Activated CD4-positive, alpha-beta T cell treated with anti-CD3 and anti-CD28 coated beads, Interleukin-2, amount 10 ng/mL, durations not matched to agents 7 days and 5 days (primary cell): ENCODE data around the gene ABHD16A. TPM values are rescaled to one million over a fixed set of nuclear protein-coding genes. Genes with fewer than 3 reads are reported as not detected.
A peak's percentile ranks its signal among the peaks of the same experiment; 100 is the strongest.

Experiments
- CTCF ChIA-PET: fragments of 350-600 bp; sonication (Branson Sonifier 250); formaldehyde crosslinking; loops from one replicate; lab custom pipeline; 2021; ENCODE audit warnings: antibody characterized with exemption; lab: Charles Lee
- POLR2A ChIA-PET: fragments of 350-600 bp; sonication (Branson Sonifier 250); formaldehyde crosslinking; loops from one replicate; lab custom pipeline; 2021; ENCODE audit warnings: antibody characterized with exemption; lab: Charles Lee
- DNase-seq: peaks from one replicate; pipeline ENCODE4 v3.0.0-alpha.2; 2020
- H3K27ac Mint-ChIP-seq: one replicate; pipeline ENCODE4 v1.8.0; 2021; ENCODE audit warnings: mild to moderate bottlenecking, moderate library complexity, mixed read lengths
- H3K27me3 Mint-ChIP-seq: one replicate; pipeline ENCODE4 v1.8.0; 2021; ENCODE audit warnings: mixed read lengths
- H3K36me3 Mint-ChIP-seq: one replicate; pipeline ENCODE4 v1.8.0; 2021; ENCODE audit warnings: low read depth, mixed read lengths
- H3K4me1 Mint-ChIP-seq: one replicate; pipeline ENCODE4 v1.8.0; 2021; ENCODE audit warnings: mixed read lengths
- H3K4me3 Mint-ChIP-seq: one replicate; pipeline ENCODE4 v1.8.0; 2021; ENCODE audit warnings: mild to moderate bottlenecking, moderate library complexity, mixed read lengths
- H3K9me3 Mint-ChIP-seq: one replicate; pipeline ENCODE4 v1.8.0; 2021; ENCODE audit warnings: mixed read lengths
- total RNA-seq, 2 experiments: library from RNA; stranded (reverse); gene quantifications; one replicate each; pipeline ENCODE4 v1.2.3, GENCODE V29; 2021

The ABHD16A gene
- total RNA-seq = 10 to 100 TPM; 47.2 to 54.1 TPM

- peak; percentile 98 for DNase-seq
- no peaks in the 10 kb centered on the region for H3K9me3 Mint-ChIP-seq
- ChIA-PET POLR2A (interaction anchor here (0.6 to 0.9 kb wide), 2 partner anchors 34 to 388 kb away, joined by 3 to 7 read pairs; no protein-coding TSS in a partner anchor), CTCF (interaction anchor here (0.6 to 2.2 kb wide), 9 partner anchors 9 to 273 kb away, joined by 3 to 8 read pairs (median 3); no protein-coding TSS in a partner anchor)
- peaks cover 26% of the 10 kb centered on the region for H3K4me1 Mint-ChIP-seq
- peak within 1 kb of the TSS; percentile 96 for H3K27ac Mint-ChIP-seq
- H3K36me3 Mint-ChIP-seq = peaks cover 19% of the 10 kb centered on the region
- H3K4me3 Mint-ChIP-seq = peak within 1 kb of the TSS; percentile 96
- H3K27me3 Mint-ChIP-seq = no peaks in the 10 kb centered on the region
Observed at GRCh38 chr6:31702819-31703716, at the start of gene ABHD16A. Gene ABHD16A (minus strand): TSS chr6:31703324. CDS start chr6:31703281, 43 bp downstream.

DNA sequence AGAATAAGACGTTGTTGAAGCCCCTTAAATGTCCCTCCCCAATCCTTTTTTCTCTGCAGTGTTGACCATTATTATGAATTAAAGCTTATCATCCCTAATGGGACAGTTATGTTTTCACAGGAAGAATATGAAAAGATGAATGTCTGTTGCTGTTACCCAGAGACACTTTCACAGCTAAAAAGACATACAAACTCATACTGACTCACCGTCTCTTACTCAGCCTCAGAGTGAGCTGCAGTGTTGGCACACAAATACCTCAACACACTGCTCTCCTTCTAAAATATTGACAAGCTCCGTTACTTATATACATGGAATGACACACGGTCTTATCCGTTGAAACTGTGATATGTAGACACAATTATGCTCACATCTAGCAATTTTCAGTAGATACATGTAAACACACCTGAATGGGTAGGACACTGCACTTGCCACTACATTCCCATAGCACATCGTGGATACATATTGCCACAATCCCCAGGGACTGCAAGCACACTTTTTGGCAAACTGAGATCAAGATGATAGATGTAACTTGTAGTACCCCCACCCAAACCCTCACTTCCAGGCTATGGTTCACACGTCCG, 49.7 kb upstream of the ABHD16A start:
- POLR2A ChIA-PET = interaction anchor here (0.6 kb wide), 1 partner anchor 75 kb away, joined by 4 read pairs; no protein-coding TSS in a partner anchor
- DNase-seq = no peak
- H3K9me3 Mint-ChIP-seq = no peaks in the 10 kb centered on the region
- CTCF ChIA-PET = interaction anchor here (0.5 to 1.8 kb wide), 5 partner anchors 18 to 78 kb away, joined by 3 to 10 read pairs (median 4); no protein-coding TSS in a partner anchor
- H3K27me3 Mint-ChIP-seq = no peaks in the 10 kb centered on the region
- peaks cover 5% of the 10 kb centered on the region for H3K36me3 Mint-ChIP-seq
- H3K4me1 Mint-ChIP-seq = no peaks in the 10 kb centered on the region
- H3K4me3 Mint-ChIP-seq = no peak overlapping the region
- H3K27ac Mint-ChIP-seq = no peak overlapping the region

- H3K27ac Mint-ChIP-seq = no peak overlapping the region
- ChIA-PET CTCF (interaction anchor here (0.6 to 2.3 kb wide), 4 partner anchors 13 to 476 kb away, joined by 3 to 8 read pairs (median 4); no protein-coding TSS in a partner anchor), POLR2A (no interaction called here)
- no peaks in the 10 kb centered on the region for H3K4me1 Mint-ChIP-seq
- no peak overlapping the region for H3K4me3 Mint-ChIP-seq
- DNase-seq = no peak
- H3K9me3 Mint-ChIP-seq = no peaks in the 10 kb centered on the region
- peaks cover 11% of the 10 kb centered on the region for H3K36me3 Mint-ChIP-seq
- no peaks in the 10 kb centered on the region for H3K27me3 Mint-ChIP-seq
Observed at GRCh38 chr6:31750411-31751022, 47.4 kb upstream of the ABHD16A start.

- H3K27ac Mint-ChIP-seq = no peak overlapping the region
- CTCF ChIA-PET = interaction anchor here (0.6 to 2.3 kb wide), 3 partner anchors 12 to 174 kb away, joined by 3 to 8 read pairs (median 6); no protein-coding TSS in a partner anchor
- H3K4me3 Mint-ChIP-seq = no peak overlapping the region
- DNase-seq = no peak
- POLR2A ChIA-PET = no interaction called here
- no peaks in the 10 kb centered on the region for H3K9me3 Mint-ChIP-seq
- H3K4me1 Mint-ChIP-seq = peaks cover 6% of the 10 kb centered on the region
- no peaks in the 10 kb centered on the region for H3K27me3 Mint-ChIP-seq
- H3K36me3 Mint-ChIP-seq = peaks cover 17% of the 10 kb centered on the region
Observed at GRCh38 chr6:31749301-31750036, 46.3 kb upstream of the ABHD16A start.

DNA sequence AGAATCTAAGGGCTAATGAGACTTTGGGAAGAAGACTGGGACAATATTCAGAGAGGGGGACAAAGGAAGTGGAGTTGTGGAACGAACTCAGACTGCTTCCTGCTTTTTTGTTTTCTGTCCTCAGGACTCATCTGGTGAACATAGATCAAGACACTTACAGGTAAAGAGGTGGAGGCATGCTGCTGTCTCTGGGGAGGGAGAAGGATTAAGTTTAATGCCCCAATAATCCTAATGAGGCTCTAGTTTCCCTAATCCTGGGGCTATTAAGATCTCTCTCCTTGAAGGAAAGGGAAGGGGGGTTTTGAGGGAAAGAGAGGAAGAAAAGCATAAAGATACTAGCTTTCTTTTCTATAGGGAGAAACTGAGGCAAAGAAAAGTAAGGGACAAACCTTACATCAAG, 41.3 kb upstream of the ABHD16A start:
- peaks cover 42% of the 10 kb centered on the region for H3K36me3 Mint-ChIP-seq
- CTCF ChIA-PET = interaction anchor here (1.8 kb wide), 1 partner anchor 16 kb away, joined by 4 read pairs; no protein-coding TSS in a partner anchor
- no peaks in the 10 kb centered on the region for H3K9me3 Mint-ChIP-seq
- H3K27ac Mint-ChIP-seq = no peak overlapping the region
- peaks cover 32% of the 10 kb centered on the region for H3K4me1 Mint-ChIP-seq
- POLR2A ChIA-PET = no interaction called here
- H3K27me3 Mint-ChIP-seq = no peaks in the 10 kb centered on the region
- H3K4me3 Mint-ChIP-seq = no peak overlapping the region
- DNase-seq = no peak

- Mint-ChIP-seq H3K9me3 (no peaks in the 10 kb centered on the region), H3K4me3 (no peak overlapping the region), H3K27me3 (no peaks in the 10 kb centered on the region), H3K27ac (no peak overlapping the region), H3K36me3 (peaks cover 40% of the 10 kb centered on the region), H3K4me1 (peaks cover 47% of the 10 kb centered on the region)
- ChIA-PET CTCF (no interaction called here), POLR2A (no interaction called here)
- no peak for DNase-seq
Observed at GRCh38 chr6:31742894-31743293, 39.8 kb upstream of the ABHD16A start.

DNA sequence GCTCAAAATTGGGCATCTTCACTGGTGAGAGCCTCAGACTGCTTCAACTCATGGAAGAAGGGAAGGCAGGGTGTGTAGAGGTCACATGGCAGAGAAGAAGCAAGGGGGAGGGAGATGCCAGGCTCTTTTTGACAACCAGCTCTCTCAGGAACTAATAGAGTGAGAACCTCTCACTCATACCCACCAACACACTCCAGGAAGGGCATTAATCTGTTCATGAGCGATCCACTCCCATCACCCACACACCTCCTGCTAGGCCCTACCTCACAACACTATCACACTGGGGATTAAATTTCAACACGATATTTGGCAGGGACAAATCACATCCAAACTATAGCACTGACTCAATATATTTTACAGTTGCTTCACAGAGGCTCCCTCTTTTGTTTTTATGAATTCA, 38.7 kb upstream of the ABHD16A start:
- Mint-ChIP-seq H3K9me3 (no peaks in the 10 kb centered on the region), H3K4me1 (peaks cover 58% of the 10 kb centered on the region), H3K27ac (peak overlapping the region; percentile 6), H3K4me3 (peak overlapping the region; percentile 2), H3K36me3 (peaks cover 34% of the 10 kb centered on the region), H3K27me3 (no peaks in the 10 kb centered on the region)
- POLR2A ChIA-PET = no interaction called here
- no peak for DNase-seq
- CTCF ChIA-PET = interaction anchor here (4.4 kb wide), 1 partner anchor 89 kb away, joined by 14 read pairs; no protein-coding TSS in a partner anchor

DNA sequence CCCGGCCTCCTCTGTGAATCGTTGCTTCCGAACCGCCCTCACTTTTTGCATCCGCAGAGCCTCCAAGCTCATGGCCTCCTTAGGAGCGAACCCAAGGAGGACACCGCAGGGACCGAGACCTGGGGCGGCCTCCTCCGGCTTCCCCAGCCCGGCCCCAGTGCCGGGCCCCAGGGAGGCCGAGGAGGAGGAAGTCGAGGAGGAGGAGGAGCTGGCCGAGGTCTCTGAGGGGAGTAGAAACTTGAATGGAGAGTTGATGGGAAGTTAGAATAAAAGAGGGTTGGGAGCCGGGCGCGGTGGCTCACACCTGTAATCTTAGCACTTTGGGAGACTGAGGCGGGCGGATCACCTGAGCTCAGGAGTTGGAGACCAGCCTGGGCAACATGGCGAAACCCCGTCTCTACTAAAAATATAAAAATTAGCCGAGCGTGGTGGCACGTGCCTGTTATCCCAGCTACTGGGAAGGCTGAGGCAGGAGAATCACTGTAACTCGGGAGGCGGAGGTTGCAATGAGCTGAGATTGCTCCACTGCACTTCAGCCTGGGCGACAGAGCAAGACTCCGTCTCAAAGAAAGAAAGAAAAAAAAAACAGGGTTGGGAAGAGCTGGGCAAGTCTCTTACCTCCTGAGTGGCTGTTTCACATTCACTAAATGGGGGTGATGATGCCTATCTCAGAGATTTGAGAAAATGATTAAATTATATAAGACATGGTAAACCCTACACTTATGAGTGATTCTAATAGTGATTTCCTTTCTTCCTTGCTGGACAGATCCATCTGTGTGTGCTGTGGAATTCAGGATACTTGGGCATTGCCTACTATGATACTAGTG, 37.5 kb upstream of the ABHD16A start:
- Mint-ChIP-seq H3K36me3 (peaks cover 34% of the 10 kb centered on the region), H3K4me3 (peak overlapping the region; percentile 88), H3K27ac (peak overlapping the region; percentile 96), H3K9me3 (no peaks in the 10 kb centered on the region), H3K4me1 (peaks cover 61% of the 10 kb centered on the region), H3K27me3 (no peaks in the 10 kb centered on the region)
- no peak for DNase-seq
- CTCF ChIA-PET = interaction anchor here (0.6 to 4.4 kb wide), 13 partner anchors 11 to 111 kb away, joined by 3 to 26 read pairs (median 3); partner anchors contain the start of genes C6orf47, DDAH2, LY6G6D and VARS1
- POLR2A ChIA-PET = interaction anchor here (1.1 kb wide), 1 partner anchor 11 kb away, joined by 3 read pairs; the partner anchor contains the start of gene DDAH2

DNA sequence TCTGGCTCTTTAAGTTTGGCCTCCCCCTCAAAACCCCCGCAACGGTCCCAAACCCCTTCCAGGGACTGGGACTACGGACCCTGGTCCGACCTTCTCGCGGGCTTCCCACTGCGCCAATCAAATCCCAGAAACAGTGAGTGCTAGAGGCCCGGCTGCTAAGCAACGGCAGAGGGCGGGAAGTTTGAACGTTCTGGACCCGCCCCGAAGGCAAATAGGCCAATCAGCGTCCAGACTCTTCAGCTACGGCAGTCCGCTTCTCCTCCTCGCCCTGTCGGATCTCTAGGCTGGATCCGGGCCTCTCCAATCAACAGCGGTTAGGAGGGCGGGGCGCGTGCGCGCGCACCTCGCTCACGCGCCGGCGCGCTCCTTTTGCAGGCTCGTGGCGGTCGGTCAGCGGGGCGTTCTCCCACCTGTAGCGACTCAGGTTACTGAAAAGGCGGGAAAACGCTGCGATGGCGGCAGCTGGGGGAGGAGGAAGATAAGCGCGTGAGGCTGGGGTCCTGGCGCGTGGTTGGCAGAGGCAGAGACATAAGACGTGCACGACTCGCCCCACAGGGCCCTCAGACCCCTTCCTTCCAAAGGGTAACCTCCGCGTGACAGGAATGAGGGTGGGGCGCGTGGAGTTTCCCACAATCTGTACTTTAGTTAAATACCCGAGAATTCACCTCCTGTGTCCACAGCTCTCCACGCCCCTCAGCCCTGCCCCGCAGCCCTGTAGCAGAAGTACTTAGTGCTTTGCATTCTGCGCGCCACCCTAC, 36.7 kb upstream of the ABHD16A start, which contains the start of gene MSH5:
TSS of gene MSH5 (plus strand) at position 367 of the 758 bp plus-strand sequence. CDS start 462 bp downstream, outside the sequence.
- POLR2A ChIA-PET = interaction anchor here (0.6 to 1.3 kb wide), 4 partner anchors 10 to 123 kb away, joined by 3 to 7 read pairs (median 4); partner anchors contain the start of genes DDAH2, LSM2 and NEU1
- Mint-ChIP-seq H3K9me3 (no peaks in the 10 kb centered on the region), H3K4me1 (peaks cover 56% of the 10 kb centered on the region), H3K36me3 (peaks cover 37% of the 10 kb centered on the region), H3K4me3 (peak within 1 kb of the TSS; percentile 94), H3K27ac (peak within 1 kb of the TSS; percentile 96), H3K27me3 (no peaks in the 10 kb centered on the region)
- peak; percentile 98 for DNase-seq
- CTCF ChIA-PET = interaction anchor here (0.6 to 4.4 kb wide), 18 partner anchors 10 to 189 kb away, joined by 3 to 26 read pairs (median 4); partner anchors contain the start of genes BAG6, C6orf47, DDAH2 and GPANK1
